ENCODE results near the gene MAPKAP1. TPM values are rescaled to one million over a fixed set of nuclear protein-coding genes. Genes with fewer than 3 reads are reported as not detected.
"Not testable (repeated sequence)": the region's sequence is repeated elsewhere in the genome, so short reads cannot be mapped to it uniquely, and the experiment has no call there.

Gene MAPKAP1
- polyA plus RNA-seq, 1 donor = 74.5 TPM

DNA sequence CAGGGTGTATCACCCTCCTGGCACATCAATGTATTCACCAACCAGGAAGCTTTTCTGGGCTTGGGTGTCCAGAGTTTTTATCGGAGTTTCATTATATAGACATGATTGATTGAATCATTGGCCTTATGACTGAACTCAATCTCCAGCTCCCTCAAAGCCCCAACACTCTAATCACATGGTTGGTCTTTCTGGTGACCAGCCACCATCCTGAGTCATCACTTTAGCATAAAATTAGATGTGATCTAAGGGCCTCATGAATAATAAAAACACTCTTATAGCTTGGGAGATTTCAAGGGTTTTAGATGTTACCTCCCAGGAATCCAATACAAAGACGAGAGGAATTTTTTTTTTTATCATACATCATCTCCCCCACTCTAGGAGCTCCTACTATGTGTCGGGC is 32.4 kb upstream of the MAPKAP1 start:
- no peak for DNase-seq

DNA sequence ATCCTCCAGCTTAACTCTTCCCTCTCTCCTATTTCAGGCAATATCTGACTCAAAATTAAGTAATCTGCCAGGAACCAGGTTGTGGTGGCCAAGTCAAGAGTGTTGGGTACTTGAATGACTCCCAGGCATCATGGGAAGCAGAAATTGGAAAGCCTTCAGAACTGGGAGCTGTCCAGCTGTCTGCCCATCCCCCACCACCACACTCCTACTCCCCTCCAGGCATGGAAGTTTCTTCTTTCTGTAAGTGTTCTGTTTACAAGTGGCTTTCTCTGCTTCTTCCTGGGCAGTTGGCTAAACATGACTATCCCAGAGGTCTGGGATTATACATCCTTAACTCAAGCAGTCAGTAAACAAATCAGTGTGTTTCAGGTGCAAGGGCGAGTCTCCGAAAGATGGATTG is 25.6 kb upstream of the MAPKAP1 start:
- DNase-seq = no peak

DNA sequence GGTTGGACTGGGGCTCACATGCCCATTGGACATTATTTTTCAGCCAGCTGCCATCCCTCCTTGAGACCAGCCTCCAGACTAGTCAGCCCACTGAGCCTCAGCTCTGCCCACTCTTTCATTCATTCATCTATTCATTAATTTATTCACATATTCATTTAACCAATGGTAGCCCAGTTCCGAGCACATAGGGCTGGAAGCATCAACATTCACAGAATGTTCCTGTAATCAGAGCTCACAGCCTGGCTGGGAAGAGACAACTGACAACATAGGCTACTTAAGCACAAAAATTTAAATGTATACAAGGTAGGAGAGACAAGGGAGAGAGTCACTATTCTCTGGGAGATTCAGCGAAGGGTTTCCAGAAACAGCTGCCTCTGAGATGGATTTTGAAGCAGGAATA is 23.2 kb upstream of the MAPKAP1 start:
- DNase-seq = no peak

DNA sequence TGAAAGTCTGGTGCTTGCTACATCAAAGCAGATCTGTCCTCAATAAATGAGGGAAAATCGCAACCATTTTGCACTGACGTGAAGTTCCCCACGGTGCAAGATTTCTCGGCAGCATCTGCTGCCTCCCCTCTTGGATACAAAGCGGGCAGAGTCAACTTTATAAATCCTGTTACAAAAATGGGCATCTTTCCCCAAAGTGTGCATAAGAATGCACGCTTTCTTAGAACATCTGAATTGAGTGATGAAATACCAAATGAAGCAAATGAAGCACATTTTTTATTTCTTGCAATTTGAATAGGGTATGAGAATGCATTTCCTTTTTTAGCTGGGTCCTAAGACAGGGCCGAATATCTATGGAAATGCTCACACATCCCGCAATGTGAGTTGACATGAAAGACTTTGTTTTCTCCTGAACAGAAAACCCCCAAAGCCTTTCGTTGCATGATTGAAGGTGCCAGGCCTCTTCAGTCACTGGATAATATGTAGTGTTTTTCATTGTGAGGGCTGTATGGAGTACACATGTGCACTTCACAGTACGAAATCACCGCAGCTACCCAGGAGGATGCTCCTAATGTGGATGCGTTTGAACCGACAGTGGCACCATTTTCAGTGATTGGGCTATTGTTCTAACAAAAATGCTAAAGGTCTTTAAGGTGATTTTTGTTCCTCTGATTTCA is 19.6 kb upstream of the MAPKAP1 start:
- no peak for DNase-seq

DNA sequence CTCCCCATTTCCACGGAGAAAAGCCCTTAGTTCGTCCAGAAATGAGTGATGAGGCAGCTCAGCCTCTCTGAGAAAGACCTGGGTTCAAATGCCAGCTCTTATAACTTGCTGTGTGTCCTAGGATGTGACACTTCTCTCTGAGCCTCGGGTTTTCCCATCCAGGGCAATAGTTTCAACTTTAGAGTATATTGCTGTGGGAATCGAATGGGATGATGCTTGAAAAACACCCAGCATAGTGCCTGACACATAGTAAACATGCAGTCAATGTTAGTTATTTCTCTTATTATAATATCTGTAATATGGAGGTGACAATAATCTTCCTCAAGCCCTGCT is 430 bp upstream of the MAPKAP1 start:
- no peak for DNase-seq

DNA sequence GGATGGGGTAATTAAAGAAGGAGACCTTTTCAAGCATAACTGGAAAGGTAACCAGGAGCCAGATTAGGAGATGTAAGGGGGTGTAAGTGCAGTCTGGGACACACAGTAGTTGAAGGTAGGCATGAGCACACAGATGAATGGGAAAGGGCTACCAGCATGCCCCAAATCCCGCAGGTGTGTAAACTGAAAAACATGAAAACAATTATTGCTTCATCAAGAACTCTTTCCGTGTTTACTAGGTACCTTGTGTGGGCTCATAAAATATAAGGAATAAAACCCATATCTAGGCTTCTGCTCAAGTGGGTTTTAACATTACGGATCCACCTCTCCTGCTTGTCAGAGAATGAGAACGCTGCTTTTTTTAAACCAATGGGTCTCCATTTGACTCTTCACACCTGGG is 1.1 kb downstream of the MAPKAP1 start:
- no peak for DNase-seq

DNA sequence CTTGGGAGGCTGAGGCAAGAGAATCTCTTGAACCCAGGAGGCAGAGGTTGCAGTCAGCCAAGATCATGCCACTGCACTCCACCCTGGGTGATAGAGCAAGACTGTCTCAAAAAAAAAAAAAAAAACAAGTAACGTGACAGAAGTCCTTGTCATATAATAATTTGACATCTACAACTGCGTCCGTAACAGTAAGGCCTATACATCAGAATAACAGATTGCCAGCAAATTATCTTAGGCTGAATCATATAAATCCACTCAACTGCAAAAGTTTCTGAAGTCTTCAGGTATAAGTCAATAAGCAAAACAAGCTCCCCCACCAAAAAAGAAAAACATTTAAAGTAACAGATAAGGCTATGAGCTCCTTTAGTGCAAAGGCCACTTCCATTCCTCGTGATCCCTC is 3.3 kb downstream of the MAPKAP1 start:
- DNase-seq = no peak

DNA sequence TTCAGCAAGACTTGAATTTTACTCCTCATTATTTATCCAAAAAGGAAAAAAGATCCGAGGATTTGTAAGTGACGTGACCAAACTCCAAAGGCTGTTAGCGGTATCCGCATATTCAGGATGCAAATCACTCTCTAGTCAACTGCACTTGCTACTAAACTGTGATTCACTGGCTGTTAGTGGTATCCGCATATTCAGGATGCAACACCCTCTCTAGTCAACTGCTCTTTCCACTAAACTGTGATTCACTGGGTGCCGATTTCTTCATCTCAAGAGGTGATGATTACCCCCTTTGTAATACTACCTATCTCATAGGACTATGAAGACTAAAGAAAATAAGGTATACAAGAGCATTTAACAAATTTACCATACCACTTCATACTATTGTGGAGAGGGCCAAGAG is 5.7 kb downstream of the MAPKAP1 start:
- DNase-seq = no peak

DNA sequence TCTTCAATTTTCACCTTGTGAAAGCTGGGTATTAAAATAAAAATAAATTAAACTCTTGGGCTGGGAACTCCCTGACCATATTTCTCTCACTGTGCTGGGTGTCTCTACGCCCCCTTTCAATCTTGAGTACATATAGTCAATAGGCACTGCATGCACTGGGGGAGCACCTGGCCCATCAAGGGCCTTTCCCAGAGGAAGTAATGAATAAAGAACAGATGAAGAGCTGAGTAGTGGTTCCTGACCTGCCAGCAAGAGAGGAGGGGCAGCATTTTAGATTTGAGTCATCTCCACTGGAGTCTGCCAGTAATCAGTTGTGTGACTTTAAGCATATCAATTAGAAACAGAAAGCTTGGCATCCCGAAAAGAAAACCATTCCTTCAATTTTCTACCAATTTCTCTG is 6.2 kb downstream of the MAPKAP1 start:
- DNase-seq = no peak

DNA sequence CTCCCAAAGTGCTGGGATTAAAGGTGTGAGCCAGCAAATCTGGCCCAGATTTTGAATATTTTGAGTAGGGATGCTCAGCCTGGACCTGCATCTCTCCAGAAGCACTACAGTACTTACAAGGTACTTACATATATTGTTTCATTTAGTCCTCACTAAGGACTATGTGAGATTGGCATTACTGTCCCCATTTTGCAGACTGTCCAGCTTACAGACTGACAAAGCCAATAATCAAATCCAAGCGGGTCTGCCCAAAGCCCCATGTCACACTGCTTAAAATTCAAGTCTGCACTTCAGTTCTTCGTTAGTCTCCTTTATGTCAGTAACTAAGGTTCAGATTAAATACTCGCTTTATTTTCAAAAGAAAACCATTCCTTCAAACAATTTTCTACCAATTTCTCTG is 7.1 kb downstream of the MAPKAP1 start:
- no peak for DNase-seq

DNA sequence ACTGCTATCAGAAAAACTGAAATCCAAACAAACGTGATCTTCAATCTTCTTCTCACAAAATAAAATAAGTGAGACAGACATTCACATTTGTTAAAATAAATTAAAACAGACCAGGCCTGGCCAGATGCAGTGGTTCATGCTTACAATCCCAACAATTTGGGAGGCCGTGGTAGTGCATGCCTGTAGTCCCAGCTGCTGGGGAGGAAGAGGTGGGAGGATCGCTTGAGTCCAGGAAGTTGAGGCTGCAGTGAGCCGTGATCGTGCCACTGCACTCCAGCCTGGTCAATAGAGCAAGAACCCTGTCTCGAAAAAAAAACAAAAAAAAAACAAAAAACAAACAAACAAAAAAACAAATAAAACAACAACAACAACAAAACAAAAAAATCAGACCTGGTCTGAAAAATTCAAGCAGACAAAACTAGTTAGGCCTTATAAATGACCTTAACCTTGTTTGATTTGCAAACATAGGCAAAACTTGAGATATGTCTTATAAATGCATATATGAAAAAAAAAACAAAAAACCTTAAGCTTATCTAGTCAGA is 10.8 kb downstream of the MAPKAP1 start:
- no peak for DNase-seq

DNA sequence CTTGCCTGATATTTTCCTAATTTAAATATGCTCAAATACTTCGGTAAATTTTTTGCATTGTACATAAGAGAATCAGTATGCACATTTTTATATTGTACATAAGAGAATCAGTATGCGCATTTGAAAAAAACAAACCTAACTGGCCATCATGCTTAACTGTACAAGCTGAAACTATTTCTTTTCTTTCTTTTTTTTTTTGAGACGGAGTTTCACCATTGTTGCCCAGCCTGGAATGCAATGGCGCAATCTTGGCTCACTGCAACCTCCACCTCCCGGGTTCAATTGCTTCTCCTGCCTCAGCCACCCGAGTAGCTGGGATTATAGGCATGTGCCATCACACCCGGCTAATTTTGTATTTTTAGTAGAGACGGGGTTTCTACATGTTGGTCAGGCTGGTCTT is 11.5 kb downstream of the MAPKAP1 start:
- not testable (repeated sequence) for DNase-seq

DNA sequence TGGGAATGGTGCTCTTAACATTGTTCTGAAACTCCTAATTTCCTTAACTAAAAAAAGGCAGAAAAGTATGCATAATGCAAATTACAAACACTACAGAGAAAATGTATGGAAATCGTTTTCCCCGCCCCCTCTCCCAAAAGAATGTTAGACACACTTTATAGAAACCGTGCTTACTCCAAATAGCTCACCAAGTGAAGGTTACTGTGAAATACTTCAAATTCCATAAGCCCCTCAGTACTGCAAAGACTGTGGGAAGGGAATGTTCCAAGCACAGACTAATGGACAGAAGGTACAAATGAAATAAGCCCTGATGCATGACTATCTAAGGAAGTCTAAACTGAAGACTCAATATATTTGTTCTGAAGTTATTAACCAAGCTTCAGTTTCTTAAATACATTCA is 12.5 kb downstream of the MAPKAP1 start:
- no peak for DNase-seq

DNA sequence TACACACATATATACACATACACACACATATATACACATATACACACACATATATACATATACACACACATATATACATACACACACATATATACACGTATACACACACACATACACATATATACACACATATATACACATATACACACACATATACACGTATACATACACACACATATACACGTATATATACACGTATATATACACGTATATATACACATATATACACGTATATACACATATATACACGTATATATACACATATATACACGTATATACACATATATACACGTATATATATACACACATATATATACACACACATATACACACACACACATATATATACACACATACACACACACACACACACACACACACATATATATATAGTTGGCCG is 13.5 kb downstream of the MAPKAP1 start:
- DNase-seq = not testable (repeated sequence)

DNA sequence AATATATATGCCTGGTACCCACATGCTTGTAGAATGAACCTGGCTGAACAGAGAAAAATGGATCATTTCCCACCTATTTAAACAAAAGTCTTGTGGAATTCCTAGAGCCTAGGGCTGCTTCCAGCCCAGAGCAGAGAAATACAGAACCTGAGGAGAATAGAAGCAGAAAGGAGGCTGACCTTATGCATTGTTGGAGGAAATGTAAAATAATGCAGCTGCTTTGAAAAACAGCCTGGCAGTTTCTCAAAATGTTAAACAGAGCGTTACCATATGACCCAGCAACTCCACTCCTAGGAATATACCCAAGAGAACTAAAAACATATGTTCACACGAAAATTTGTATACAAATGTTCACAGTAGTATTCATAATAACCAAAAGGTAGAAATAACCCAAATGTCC is 15.1 kb downstream of the MAPKAP1 start:
- no peak for DNase-seq

DNA sequence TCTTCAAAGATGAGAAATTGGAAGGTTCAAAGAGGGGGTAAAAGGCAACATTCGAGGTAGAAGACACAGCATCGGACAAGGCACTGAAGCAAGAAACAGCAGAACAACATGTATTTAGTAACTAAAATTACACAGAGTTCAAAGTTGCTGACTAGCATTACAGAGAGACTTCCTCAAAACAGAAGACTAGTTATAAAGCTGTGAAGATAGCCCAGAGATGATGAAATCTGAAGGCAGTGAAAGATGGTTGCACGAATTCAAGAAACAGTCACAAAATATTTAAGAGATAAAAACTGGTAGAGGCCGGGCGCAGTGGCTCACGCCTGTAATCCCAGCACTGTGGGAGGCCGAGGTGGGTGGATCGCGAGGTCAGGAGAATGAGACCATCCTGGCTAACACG is 16.3 kb downstream of the MAPKAP1 start:
- no peak for DNase-seq

DNA sequence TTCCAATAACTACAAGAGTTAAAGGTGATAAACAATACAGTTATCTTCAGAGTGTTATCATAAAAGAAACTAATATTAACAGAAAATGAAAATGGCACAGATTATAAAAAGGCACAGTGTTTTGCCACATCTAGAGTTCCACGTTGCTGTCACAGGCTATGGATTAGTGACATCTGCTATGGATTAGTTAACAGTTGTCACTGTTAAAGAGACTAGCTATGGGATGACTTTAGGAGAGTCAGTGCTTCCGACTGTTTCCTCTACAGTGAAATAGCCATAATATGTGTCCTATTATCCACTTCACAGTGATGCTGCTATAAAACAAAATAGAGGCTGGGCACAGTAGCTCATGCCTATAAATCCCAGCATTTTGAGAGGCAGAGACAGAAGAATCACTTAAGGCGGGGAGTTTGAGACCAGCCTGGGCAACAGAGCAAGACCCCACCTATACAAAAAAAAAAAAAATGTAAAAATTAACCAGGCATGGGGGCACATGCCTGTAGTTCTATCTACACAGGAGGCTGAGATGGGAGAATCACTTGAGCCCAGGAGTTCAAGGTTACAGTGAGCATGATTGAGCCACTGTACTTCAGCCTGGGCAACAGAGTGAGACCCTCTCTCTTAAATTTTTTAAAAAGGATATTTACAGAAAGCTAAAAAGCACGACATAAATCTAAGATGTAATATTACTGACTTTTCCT is 19.7 kb downstream of the MAPKAP1 start:
- no peak for DNase-seq

DNA sequence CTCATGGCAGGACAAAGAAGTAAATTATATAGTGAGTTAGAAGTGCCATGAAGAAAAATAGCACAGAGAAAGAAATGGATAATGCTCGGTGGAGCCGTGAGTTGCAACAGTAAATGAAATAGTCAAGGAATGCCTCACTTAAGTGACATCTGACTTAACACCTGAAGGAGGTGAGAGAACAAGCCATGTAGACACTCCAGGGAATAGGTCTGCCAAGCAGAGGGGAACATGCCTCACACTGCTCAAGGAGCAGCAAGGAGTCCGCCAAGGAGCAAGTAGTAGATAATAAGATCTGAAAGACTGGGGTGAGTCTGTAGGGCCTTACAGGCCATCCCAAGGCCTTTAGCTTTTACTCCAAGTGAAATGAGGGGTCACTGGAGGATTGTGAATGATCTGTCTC is 21.8 kb downstream of the MAPKAP1 start:
- DNase-seq = no peak

DNA sequence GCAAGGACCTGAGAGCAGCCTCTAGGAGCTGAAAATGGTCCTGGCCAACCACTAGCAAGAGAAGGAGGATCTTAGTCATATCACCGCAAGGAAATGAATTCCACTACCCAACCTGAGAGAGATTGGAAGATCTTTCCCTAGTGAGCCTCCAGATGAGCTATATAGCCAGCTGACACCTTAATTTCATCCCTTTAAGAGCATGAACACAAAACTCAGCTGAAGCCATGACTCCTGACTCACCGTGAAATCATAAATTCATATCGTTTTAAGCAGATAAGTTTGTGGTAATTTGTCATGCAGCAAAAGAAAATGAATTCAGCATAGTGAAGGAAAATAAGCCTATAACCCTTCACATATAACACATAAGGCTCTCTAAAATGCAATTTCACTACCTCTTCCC is 23.5 kb downstream of the MAPKAP1 start:
- DNase-seq = no peak

DNA sequence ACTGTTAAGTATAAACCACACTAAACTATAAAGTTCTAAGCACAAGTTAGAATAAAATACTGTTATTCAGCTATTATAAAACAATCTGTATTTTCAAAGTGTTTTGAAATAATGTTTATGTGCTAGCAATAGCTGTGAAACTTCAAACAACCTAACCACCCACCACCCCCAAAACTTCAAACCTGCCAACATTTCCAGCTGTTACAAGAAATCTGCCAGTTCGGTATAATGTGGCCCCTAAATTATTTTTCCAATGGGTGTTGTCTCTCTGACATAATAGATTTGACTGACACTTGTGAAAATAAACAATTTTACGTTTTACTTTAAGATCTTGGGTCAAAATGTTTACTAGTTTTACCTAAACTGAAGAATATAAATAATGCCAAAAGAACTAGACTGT is 24.7 kb downstream of the MAPKAP1 start:
- DNase-seq = no peak

DNA sequence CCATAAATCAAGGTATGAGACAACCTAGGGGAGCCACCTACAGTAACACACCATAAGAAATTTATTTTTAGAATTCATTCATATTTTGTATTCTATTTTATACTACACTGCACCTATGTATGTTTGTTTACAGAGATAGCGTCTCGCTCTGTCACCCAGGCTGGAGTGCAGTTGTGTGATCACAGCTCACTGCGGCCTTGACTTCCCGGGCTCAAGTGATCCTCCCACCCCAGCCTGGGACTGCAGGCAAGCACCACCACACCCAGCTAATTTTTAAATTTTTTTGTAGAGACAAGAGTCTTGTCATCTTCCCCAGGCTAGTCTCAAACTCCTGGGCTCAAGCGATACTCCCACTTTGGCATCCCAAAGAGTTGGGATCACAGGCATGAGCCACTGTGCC is 25.4 kb downstream of the MAPKAP1 start:
- DNase-seq = no peak

DNA sequence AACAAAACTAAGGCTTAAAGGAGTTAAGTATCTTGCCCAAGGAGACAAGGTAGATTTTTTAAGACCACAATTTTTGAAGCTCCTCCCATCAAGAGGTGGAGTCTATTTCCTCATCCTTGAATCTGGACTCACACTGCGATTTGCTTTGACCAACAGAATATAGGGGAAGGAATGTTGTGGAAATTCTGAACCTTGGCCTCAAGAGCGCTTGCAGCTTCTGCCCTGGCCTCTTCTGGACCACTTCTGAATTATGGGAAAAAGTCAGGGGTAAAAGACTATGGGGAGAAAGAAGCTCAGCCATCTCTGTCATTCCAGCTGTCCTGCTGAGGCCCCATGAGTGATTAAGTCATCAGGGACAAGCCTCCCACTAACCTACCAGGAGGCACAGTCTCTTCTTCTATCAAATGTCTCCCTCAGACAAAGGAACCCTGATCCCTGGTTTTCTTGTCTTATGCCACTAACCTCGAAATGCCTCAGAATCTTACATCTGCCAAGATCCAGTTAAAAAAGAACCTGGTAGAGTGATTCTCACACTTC is 25.9 kb downstream of the MAPKAP1 start:
- DNase-seq = no peak

DNA sequence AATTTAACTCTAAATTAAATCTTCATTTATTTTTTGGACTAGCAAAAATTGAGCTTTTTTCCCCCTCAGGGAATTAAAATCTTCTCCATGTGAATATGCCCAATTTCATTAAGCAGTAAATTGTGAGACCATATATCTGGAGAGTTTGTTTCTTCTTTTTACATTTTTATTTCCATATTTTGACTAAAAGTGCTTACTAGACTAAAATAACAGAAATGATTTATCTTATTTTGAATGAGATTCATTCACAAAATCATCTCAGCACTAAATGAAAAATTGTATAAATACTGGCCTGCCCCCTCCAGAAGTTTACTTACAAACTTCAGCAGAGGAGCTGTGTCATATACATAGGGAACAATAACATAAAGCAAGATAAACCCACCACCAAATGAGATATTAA is 26.6 kb downstream of the MAPKAP1 start:
- no peak for DNase-seq
